NCI-H748 (cell line): Measurements from ENCODE around the gene OSBP2.
A peak's percentile ranks its signal among the peaks of the same experiment; 100 is the strongest.

ENCODE experiments used
- DNase-seq: peaks from one replicate; lab custom pipeline; 2025; ENCODE audit not compliant: unreplicated experiment; lab: John Stamatoyannopoulos, UW

The OSBP2 gene

DNA sequence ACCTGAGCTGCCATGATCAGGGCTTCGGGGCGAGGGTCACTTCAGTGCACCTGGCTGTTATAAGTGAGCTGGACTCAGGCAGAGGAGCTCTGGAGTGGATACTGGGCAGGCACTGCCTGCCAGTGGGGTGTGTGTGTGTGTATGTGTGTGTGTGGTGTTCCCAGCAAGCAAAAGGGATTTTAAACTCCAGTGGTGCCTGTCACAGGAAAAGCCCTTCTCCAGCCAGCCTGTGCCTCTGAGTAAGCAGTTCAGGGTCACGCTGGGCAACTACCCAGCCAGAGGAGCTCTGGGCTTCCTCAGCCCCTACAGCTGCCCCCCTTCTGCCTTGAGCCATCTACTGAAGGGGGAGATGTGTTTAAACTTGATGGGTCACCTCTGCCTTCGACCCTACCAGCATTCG is 109.0 kb downstream of the OSBP2 start:
- DNase-seq = no peak

DNA sequence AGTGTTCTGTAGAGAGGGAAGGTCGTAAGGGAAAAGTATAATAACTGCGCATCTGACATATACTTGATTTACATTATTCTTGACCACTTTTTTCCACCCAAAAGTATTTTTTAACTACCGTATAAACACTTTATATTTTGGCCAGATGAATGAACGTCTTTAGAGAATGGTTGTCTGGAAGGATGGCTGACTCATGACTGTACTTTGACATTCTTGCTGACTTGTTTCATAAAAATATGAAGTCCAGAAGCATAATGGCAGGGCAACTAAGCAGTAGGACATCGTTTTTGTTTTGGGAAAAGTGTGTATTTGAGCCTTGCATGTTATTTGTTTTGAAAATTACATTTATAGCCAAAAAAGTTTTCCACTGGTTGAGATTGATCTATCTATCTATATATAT is 110.0 kb downstream of the OSBP2 start:
- no peak for DNase-seq

DNA sequence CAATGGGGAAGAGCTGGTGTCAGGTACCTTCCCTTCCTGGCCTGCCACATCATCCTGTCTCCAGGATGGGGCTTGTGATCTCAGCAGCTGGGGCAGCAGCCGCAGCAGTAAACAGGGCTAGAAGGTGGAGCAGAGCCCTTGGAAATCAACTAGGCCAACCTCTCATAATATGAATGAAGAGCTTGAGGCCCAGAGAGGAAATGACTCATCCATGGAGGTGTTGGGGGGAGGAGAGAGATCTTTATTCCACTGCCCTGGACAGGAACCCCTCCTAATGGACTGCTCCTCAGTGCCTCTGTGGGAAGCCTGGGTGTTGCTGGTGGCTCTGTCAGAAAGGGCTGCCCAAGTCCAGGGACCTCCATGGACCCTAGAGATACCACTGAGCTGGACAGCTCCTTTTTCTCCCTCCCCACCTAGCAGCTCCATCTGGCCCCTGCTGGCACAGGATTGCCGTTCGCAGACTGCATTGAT is 111.8 kb downstream of the OSBP2 start:
- no peak for DNase-seq

DNA sequence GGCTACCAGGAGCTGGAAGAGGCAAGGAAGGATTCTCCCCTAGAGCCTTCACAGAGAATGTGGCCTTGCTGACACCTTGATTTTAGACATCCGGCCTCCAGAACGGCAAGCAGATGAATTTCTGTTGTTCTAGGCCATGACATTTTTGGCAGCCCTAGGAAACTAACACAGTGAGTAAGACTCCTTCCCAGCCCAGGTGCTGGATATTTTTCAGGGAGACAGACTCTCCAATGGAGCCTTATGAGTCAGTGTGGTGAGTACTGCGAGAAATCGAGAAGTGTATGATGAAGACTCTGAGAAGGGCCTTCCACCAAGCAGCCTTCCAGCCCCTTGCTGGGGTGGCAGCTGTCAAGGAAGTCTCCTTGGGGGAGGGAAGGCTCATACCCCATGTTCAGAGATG is 114.4 kb downstream of the OSBP2 start:
- DNase-seq = no peak

GRCh38 chr22:30810105-30810504 is 115.4 kb downstream of the OSBP2 start:
- no peak for DNase-seq

GRCh38 chr22:30813936-30814335 is 119.3 kb downstream of the OSBP2 start:
- DNase-seq = no peak

- no peak for DNase-seq
These were observed 121.7 kb downstream of the OSBP2 start for GRCh38 chr22:30816413-30816812.

- no peak for DNase-seq
These were observed 126.7 kb downstream of the OSBP2 start for GRCh38 chr22:30821381-30821780.

- DNase-seq = peak; percentile 14
These were observed 127.2 kb downstream of the OSBP2 start for GRCh38 chr22:30821863-30822215.

DNA sequence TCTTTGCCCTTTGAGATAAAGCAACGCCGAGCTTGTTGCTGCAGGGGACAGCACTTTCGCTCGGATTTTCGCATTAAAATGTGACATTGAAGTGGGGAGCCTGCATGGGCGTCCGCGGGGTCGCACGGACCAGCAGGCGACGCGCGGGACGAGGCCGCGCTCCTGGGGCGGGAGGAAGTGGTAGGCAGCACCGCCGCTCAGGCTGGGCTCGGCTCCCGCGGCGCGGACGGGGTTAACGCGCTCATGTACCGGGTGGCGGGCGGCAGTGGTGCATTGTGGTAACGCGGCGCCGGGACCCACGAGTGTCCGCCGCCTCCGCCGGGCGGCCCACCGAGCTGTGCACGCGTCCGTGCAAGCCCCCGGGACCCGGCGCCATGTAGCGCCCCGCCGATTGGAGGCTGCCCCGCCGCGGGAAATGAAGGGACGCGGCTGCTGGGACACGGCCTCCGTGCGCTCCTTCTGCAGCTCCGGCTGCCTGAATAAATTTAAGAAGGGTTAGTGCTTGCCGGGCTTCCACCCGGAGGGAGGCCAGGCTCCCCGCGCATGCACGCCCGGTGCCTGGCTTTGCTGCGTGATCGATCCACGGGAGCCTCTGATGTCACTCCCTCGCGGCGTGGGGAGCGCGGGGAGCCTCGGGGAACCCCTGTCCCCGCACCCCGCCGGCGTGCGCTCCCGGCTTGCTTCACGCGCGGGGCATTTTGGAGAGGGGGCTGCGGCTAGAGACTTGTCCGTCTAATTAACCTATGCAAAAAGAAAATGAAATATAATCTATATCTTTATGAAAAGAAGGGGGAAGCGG is 127.7 kb downstream of the OSBP2 start:
- peak; percentile 20 for DNase-seq

DNA sequence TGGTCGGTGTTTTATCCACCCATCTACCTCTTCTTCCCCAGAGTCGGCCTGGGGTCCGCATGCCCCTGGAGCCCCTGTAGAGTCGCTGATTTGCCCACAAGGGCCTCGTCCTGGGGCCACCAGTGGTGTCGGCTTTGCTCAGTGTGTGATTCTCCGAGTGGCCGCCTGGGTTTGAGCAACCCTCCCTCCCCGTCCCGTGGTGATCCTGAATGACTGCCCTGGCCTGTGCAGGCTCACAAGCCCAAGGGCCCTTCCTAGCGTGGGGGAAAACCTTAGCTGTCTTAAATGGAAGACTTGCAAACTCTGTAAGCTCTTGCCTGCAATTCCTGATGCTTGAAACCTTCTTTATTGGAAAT is 128.3 kb downstream of the OSBP2 start:
- no peak for DNase-seq

DNA sequence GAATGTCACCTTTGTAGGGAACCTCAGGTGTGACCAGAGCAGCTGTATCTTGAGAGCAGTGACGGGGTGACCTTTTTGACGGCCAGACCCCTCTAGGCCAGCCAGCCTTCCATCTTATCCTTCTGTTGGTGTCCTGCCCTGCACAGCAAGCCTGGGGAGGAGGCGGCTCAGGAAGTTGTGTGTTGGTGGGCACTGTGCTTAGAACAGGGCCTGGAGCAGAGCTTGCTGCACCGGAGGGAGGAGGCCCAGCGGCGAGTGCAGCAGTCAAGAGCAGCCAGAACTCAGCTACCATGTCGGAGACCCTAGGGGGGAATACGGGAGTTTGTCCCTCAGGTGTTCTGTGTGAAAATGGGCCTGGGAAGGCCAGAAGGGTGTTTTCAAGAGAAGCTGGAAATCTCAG is 129.4 kb downstream of the OSBP2 start:
- no peak for DNase-seq

DNA sequence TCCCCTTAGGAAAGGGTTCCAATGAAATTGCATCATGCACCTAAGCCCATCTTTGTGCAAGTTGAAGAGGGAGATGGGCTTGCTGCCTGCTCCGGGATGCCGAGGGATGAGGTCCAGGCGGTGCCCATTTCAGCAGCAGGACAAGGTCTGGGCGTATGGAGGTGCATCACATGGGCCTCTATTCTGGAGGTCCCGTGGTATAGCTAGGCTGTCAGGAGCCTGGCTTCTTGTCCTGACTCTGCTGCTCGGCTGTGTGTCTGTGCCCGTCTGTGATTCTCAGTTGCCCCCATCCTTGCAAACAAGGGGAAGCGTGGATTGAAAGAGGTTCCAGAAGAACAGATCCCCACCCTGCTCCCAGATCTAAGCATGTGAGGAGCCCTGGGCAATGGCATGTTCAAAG is 130.0 kb downstream of the OSBP2 start:
- no peak for DNase-seq

DNA sequence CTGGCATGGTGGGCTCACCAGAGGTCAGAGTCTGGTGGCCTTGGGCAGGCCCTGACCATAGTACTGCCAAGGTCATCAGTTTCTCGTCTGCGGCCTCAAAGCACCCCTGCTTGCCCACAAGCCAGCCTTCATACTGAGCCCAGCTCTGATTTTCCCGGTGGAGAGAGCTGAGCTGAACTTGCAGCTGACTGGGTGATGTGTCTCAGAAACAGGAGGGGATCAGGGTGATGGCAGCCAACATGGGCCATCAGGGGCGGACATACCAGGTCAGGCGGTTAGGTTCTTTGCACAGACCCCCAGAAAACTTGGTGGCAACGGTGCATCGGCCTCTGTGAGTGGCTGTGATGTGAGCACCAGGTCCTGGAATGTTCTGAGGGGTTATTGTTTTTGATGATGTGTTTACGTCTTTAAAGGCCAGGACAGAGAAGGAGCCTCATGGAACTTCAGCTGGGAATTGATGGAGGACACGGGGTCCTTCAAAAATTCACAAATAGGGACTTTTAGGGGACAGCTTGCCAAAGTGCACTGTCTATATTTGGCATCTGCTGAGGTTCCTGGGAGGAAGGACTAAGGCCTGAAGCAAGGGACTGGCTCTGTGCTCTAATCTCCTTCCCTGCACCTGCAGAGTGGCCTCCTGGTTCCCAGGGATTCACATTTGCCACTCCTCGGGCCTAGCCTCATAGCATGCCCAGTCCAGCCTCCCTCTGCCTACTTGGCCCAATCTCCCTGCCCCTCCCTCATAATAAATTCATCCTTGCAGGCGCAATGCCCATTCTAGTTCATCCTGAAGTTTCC is 131.2 kb downstream of the OSBP2 start:
- DNase-seq = no peak

GRCh38 chr22:30826670-30827355 is 132.1 kb downstream of the OSBP2 start:
- no peak for DNase-seq

DNA sequence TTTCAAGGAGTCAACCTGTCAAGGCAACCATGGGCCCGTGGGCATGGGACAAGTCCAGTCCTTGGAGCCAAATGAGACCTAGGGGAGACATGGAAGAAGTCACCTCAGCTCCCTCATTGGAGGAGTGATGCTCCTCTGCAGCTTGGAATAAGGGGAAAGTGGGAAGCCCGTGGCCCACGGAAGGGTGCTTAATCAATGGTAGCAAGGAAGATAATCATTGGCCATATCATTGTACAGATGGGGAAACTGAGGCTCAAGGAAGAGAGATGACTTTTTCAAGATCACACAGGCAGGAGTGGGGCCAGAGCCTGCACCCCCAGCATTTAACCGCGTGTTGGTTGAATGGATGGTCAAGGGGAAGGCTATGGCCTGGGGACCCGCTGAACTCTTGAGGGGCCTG is 133.0 kb downstream of the OSBP2 start:
- no peak for DNase-seq

- no peak for DNase-seq
These were observed 133.8 kb downstream of the OSBP2 start for GRCh38 chr22:30828187-30829155.

GRCh38 chr22:30829901-30830550 is 135.4 kb downstream of the OSBP2 start:
- DNase-seq = no peak

DNA sequence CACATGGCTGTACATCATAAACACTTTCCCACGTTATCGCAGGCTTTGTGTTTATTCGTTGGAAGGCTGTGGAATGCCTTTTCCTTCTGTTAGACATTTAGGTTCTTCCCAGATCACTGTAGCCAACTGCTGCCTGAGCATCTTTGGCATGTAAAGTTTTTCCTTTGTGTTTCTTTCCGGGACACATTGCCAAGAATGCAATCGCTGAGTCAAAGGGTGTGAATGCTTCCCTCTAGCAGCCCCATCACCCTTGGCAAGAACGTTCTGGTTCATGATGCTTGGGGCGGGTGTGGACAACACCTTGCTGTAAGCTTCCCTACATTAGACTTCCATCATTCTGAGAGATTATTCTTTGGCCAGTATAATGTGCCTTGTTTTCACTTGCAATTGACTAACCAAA is 136.2 kb downstream of the OSBP2 start:
- no peak for DNase-seq

GRCh38 chr22:30832407-30832987 is 137.8 kb downstream of the OSBP2 start:
- no peak for DNase-seq
